K562 (cell line): ENCODE results near the gene H2AZ2. TPM values are rescaled to one million over a fixed set of nuclear protein-coding genes. Genes with fewer than 3 reads are reported as not detected.
A peak's percentile ranks its signal among the peaks of the same experiment; 100 is the strongest.

ENCODE experiments used
- AFF1 ChIP-seq, 2 experiments: fragments of 450-650 bp; IDR thresholded peaks; 2 replicates each; pipeline ENCODE4 v1.6.1; 2018; ENCODE audit warnings: mild to moderate bottlenecking in 2 of 2, low read depth in 1 of 2; ENCODE audit not compliant: partially characterized antibody in 2 of 2
- DDX20 ChIP-seq: fragments of 450-650 bp; IDR thresholded peaks from 2 replicates; pipeline ENCODE4 v1.6.1; 2016; ENCODE audit warnings: missing genetic modification characterization, low read depth, mild to moderate bottlenecking, missing compliant biosample characterization, moderate library complexity
- ETV1 ChIP-seq: fragments of 450-650 bp; conservative IDR thresholded peaks from 2 replicates; pipeline ENCODE4 v1.6.1; 2016; ENCODE audit warnings: missing genetic modification characterization, control low read depth, low read depth, missing compliant biosample characterization
- polyA plus RNA-seq, 8 experiments: library from polyadenylated mRNA; depleted of rRNA in 4 of 8; stranded (reverse) in 5 of 8; unstranded in 3 of 8; fragments of >200 nt; fragmentation: Nextera tagmentation in 2 of 8; fragmentation: Illumina TruSeq in 1 of 8; extraction: Ambion mirVana in 2 of 8; extraction: Trizol in 1 of 8; gene quantifications; 2 replicates each; pipeline versions ENCODE4 v1.2.1 to v1.2.3, GENCODE V29; 2011 to 2014; ENCODE audit warnings: inconsistent platforms in 1 of 8, missing spikeins in 1 of 8
- total RNA-seq, 7 experiments: library from RNA; depleted of rRNA in 6 of 7; stranded (reverse); fragments of >200 nt in 6 of 7; fragmentation: Illumina TruSeq in 2 of 7; extraction: Trizol in 2 of 7; gene quantifications; 2 replicates each; pipeline versions ENCODE4 v1.2.1 to v1.2.3, GENCODE V29; 2011 to 2021; ENCODE audit warnings: low replicate concordance in 1 of 7
- TF ChIP-seq, protein P1 (sequence below): fragments of 450-650 bp; IDR thresholded peaks from 2 replicates; pipeline ENCODE4 v1.6.1; 2016; ENCODE audit warnings: mild to moderate bottlenecking, moderate library complexity

Gene H2AZ2
- total and polyA plus RNA-seq, 9 of the 15 experiments (the other 6 are each of a cell fraction or from before 2014, with no cell fraction given): 105 to 382 (median 286) TPM

- TF ChIP-seq, protein P1, sequence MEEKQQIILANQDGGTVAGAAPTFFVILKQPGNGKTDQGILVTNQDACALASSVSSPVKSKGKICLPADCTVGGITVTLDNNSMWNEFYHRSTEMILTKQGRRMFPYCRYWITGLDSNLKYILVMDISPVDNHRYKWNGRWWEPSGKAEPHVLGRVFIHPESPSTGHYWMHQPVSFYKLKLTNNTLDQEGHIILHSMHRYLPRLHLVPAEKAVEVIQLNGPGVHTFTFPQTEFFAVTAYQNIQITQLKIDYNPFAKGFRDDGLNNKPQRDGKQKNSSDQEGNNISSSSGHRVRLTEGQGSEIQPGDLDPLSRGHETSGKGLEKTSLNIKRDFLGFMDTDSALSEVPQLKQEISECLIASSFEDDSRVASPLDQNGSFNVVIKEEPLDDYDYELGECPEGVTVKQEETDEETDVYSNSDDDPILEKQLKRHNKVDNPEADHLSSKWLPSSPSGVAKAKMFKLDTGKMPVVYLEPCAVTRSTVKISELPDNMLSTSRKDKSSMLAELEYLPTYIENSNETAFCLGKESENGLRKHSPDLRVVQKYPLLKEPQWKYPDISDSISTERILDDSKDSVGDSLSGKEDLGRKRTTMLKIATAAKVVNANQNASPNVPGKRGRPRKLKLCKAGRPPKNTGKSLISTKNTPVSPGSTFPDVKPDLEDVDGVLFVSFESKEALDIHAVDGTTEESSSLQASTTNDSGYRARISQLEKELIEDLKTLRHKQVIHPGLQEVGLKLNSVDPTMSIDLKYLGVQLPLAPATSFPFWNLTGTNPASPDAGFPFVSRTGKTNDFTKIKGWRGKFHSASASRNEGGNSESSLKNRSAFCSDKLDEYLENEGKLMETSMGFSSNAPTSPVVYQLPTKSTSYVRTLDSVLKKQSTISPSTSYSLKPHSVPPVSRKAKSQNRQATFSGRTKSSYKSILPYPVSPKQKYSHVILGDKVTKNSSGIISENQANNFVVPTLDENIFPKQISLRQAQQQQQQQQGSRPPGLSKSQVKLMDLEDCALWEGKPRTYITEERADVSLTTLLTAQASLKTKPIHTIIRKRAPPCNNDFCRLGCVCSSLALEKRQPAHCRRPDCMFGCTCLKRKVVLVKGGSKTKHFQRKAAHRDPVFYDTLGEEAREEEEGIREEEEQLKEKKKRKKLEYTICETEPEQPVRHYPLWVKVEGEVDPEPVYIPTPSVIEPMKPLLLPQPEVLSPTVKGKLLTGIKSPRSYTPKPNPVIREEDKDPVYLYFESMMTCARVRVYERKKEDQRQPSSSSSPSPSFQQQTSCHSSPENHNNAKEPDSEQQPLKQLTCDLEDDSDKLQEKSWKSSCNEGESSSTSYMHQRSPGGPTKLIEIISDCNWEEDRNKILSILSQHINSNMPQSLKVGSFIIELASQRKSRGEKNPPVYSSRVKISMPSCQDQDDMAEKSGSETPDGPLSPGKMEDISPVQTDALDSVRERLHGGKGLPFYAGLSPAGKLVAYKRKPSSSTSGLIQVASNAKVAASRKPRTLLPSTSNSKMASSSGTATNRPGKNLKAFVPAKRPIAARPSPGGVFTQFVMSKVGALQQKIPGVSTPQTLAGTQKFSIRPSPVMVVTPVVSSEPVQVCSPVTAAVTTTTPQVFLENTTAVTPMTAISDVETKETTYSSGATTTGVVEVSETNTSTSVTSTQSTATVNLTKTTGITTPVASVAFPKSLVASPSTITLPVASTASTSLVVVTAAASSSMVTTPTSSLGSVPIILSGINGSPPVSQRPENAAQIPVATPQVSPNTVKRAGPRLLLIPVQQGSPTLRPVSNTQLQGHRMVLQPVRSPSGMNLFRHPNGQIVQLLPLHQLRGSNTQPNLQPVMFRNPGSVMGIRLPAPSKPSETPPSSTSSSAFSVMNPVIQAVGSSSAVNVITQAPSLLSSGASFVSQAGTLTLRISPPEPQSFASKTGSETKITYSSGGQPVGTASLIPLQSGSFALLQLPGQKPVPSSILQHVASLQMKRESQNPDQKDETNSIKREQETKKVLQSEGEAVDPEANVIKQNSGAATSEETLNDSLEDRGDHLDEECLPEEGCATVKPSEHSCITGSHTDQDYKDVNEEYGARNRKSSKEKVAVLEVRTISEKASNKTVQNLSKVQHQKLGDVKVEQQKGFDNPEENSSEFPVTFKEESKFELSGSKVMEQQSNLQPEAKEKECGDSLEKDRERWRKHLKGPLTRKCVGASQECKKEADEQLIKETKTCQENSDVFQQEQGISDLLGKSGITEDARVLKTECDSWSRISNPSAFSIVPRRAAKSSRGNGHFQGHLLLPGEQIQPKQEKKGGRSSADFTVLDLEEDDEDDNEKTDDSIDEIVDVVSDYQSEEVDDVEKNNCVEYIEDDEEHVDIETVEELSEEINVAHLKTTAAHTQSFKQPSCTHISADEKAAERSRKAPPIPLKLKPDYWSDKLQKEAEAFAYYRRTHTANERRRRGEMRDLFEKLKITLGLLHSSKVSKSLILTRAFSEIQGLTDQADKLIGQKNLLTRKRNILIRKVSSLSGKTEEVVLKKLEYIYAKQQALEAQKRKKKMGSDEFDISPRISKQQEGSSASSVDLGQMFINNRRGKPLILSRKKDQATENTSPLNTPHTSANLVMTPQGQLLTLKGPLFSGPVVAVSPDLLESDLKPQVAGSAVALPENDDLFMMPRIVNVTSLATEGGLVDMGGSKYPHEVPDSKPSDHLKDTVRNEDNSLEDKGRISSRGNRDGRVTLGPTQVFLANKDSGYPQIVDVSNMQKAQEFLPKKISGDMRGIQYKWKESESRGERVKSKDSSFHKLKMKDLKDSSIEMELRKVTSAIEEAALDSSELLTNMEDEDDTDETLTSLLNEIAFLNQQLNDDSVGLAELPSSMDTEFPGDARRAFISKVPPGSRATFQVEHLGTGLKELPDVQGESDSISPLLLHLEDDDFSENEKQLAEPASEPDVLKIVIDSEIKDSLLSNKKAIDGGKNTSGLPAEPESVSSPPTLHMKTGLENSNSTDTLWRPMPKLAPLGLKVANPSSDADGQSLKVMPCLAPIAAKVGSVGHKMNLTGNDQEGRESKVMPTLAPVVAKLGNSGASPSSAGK: no peak
- peak in 1 of 2 experiments; percentile 73 for TF ChIP-seq AFF1 (IDR thresholded peaks at IDR 0.05; ENCODE audit: low read depth in 1 of 2, partially characterized antibody in 2 of 2)
- peak; percentile 94 for TF ChIP-seq ETV1 (tag)
- TF ChIP-seq DDX20: no peak
Measured at GRCh38 chr7:44885394-44886317, 37.8 kb upstream of the H2AZ2 start, which contains the start of gene PURB (continued).
